B cell (primary cell): ENCODE measurements around the gene SIL1. TPM values are rescaled to one million over a fixed set of nuclear protein-coding genes. Genes with fewer than 3 reads are reported as not detected.

Experiments used
- ATAC-seq: fragments of 200-7000 bp; cut with Tn5 transposase; one replicate; pipeline ENCODE4 v1.10.0; 2021; ENCODE audit warnings: low read depth, mild to moderate bottlenecking, moderate number of reproducible peaks, moderate library complexity
- CTCF ChIA-PET: fragments of 350-600 bp; sonication (Branson Sonifier 250); formaldehyde crosslinking; loops from one replicate; lab custom pipeline; 2021; ENCODE audit warnings: antibody characterized with exemption, inconsistent platforms; lab: Charles Lee
- POLR2A ChIA-PET: fragments of 350-600 bp; sonication (Branson Sonifier 250); formaldehyde crosslinking; loops from one replicate; lab custom pipeline; 2021; ENCODE audit warnings: antibody characterized with exemption; lab: Charles Lee
- DNase-seq: peaks from one replicate; pipeline ENCODE4 v3.0.0; 2013
- H2AFZ ChIP-seq: 2 replicates; pipeline ENCODE4 v1.6.1; 2012; ENCODE audit warnings: mild to moderate bottlenecking, low read depth, low read length; ENCODE audit not compliant: insufficient read depth, poor library complexity, severe bottlenecking
- H3K27ac ChIP-seq, 2 donors: 1 replicate in 1 of 2; 2 replicates in 1 of 2; pipeline ENCODE4 v1.5.1; 2012 to 2013; ENCODE audit warnings: low read length in 2 of 2, mild to moderate bottlenecking in 2 of 2, moderate library complexity in 1 of 2
- H3K27me3 ChIP-seq, 4 experiments: fragments of 200-600 bp in 1 of 4; sonication (generic) in 1 of 4; replicated peaks in 1 of 4; 1 replicate in 2 of 4; 2 replicates in 2 of 4; pipeline versions ENCODE4 v1.6.1 to v1.7.0; 2013 to 2016; ENCODE audit warnings: low read length in 3 of 4, mild to moderate bottlenecking in 2 of 4, mixed read lengths in 1 of 4, moderate library complexity in 1 of 4; ENCODE audit not compliant: insufficient read depth in 4 of 4, control insufficient read depth in 3 of 4; ENCODE audit errors: control extremely low read depth in 1 of 4
- H3K36me3 ChIP-seq, 2 experiments: replicated peaks in 1 of 2; 1 replicate in 1 of 2; 2 replicates in 1 of 2; pipeline versions ENCODE4 v1.6.1 to v1.7.1; 2013; ENCODE audit warnings: low read length in 1 of 2; ENCODE audit not compliant: insufficient read depth in 2 of 2, control insufficient read depth in 1 of 2; ENCODE audit errors: control extremely low read depth in 1 of 2, extremely low read depth in 1 of 2
- H3K4me1 ChIP-seq, 2 donors: fragments of 200-600 bp in 1 of 2; sonication (generic) in 1 of 2; 1 replicate in 1 of 2; 2 replicates in 1 of 2; pipeline versions ENCODE4 v1.5.1 to v1.6.1; 2013 to 2017; ENCODE audit warnings: low read length in 2 of 2; ENCODE audit not compliant: control insufficient read depth in 2 of 2, insufficient read depth in 2 of 2
- H3K4me2 ChIP-seq: replicated peaks from 2 replicates; pipeline ENCODE3; 2012; ENCODE audit warnings: mild to moderate bottlenecking, low read depth, low read length; ENCODE audit not compliant: poor library complexity, severe bottlenecking
- H3K4me3 ChIP-seq, 5 experiments: fragments of 200-600 bp in 1 of 5; sonication (generic) in 1 of 5; 1 replicate in 3 of 5; 2 replicates in 2 of 5; pipeline versions ENCODE4 v1.5.1 to v1.7.0; 2011 to 2016; ENCODE audit warnings: low read length in 4 of 5, mild to moderate bottlenecking in 4 of 5, low read depth in 2 of 5, control low read depth in 1 of 5, moderate library complexity in 1 of 5; ENCODE audit not compliant: insufficient read depth in 1 of 5; ENCODE audit errors: control extremely low read depth in 1 of 5, extremely low read depth in 1 of 5
- H3K79me2 ChIP-seq: fragments of 200-600 bp; sonication (generic); one replicate; pipeline ENCODE4 v1.6.0; 2016; ENCODE audit warnings: low read length; ENCODE audit not compliant: control insufficient read depth, insufficient read depth
- H3K9ac ChIP-seq: fragments of 200-600 bp; sonication (generic); 2 replicates; pipeline ENCODE4 v1.6.1; 2017; ENCODE audit warnings: mild to moderate bottlenecking, low read length, moderate library complexity
- H3K9me3 ChIP-seq, 3 donors: one replicate each; pipeline versions ENCODE4 v1.6.1 to v1.7.1; 2013; ENCODE audit warnings: low read length in 2 of 3; ENCODE audit not compliant: control insufficient read depth in 2 of 3, insufficient read depth in 1 of 3; ENCODE audit errors: control extremely low read depth in 1 of 3
- H4K20me1 ChIP-seq: 2 replicates; pipeline ENCODE4 v1.6.0; 2012; ENCODE audit warnings: mild to moderate bottlenecking, low read length; ENCODE audit not compliant: insufficient read depth, control insufficient read depth, poor library complexity, severe bottlenecking
- H3K27ac Mint-ChIP-seq: one replicate; pipeline ENCODE4 v1.8.0; 2021; ENCODE audit warnings: mixed read lengths
- H3K27me3 Mint-ChIP-seq: one replicate; pipeline ENCODE4 v1.8.0; 2021; ENCODE audit warnings: mixed read lengths
- H3K4me1 Mint-ChIP-seq: one replicate; pipeline ENCODE4 v1.8.0; 2021; ENCODE audit warnings: mixed read lengths
- H3K4me3 Mint-ChIP-seq: one replicate; pipeline ENCODE4 v1.8.0; 2021; ENCODE audit warnings: mixed read lengths
- H3K9me3 Mint-ChIP-seq: one replicate; pipeline ENCODE4 v1.8.0; 2022; ENCODE audit warnings: mixed read lengths; ENCODE audit not compliant: insufficient read depth
- CTCF ChIP-seq: fragments of 200-600 bp; IDR thresholded peaks from one replicate; pipeline ENCODE4 v1.8.0; 2022; ENCODE audit warnings: antibody characterized with exemption, mild to moderate bottlenecking
- EZH2 ChIP-seq: IDR thresholded peaks from 2 replicates; pipeline ENCODE4 v1.6.1; 2012; ENCODE audit warnings: borderline replicate concordance, low read depth, mild to moderate bottlenecking, moderate library complexity, low read length; ENCODE audit not compliant: insufficient read depth, poor library complexity, severe bottlenecking
- WGBS: methylation state at CpG from one replicate; pipeline ENCODE4 v1.1.5; 2013; ENCODE audit warnings: missing lambda C conversion rate; ENCODE audit not compliant: insufficient coverage; 5-methylcytosine and 5-hydroxymethylcytosine counted together
- intact Hi-C: fragments of 100-400 bp; cut with micrococcal nuclease; formaldehyde crosslinking; loops from one replicate; pipeline ENCODE4 v1.10.0; 2022
- polyA plus RNA-seq: library from polyadenylated mRNA; depleted of rRNA; stranded (reverse); fragments of >200 nt; gene quantifications from 2 replicates; pipeline ENCODE4 v1.2.3, GENCODE V29; 2012
- total RNA-seq, 2 donors: library from RNA; stranded (reverse); fragments of 120-200 nt in 1 of 2; gene quantifications; 1 replicate in 1 of 2; 2 replicates in 1 of 2; pipeline versions ENCODE4 v1.2.3 to v1.2.4, GENCODE V29; 2013 to 2022

Gene SIL1
- total and polyA plus RNA-seq, 2 donors (not counting 1 experiment from before 2014, with no cell fraction given), result 16.9 to 19.8 TPM

- no peak overlapping the region for H3K4me3 Mint-ChIP-seq
- Histone ChIP-seq H3K27ac (no peak overlapping the region), H3K4me2 (no peak overlapping the region), H3K4me1 (peaks cover 13% of the 10 kb centered on the region in 2 donors), H4K20me1 (no peaks in the 10 kb centered on the region), H3K9ac (no peak overlapping the region), H3K79me2 (no peaks in the 10 kb centered on the region), H3K36me3 (no peaks in the 10 kb centered on the region), H3K9me3 (no peaks in the 10 kb centered on the region), H3K4me3 (no peak overlapping the region), H3K27me3 (no peaks in the 10 kb centered on the region), H2AFZ (no peak overlapping the region)
- no peaks in the 10 kb centered on the region for H3K9me3 Mint-ChIP-seq
- intact Hi-C loops, result no loop called here
- TF ChIP-seq CTCF (no peak), EZH2 (no peak)
- ATAC-seq (no peak), DNase-seq (no peak)
- H3K27me3 Mint-ChIP-seq, result no peaks in the 10 kb centered on the region
- peaks cover 22% of the 10 kb centered on the region for H3K4me1 Mint-ChIP-seq
- peak overlapping the region; percentile 56 for H3K27ac Mint-ChIP-seq
- WGBS, result 98% methylated on average over 9 of the region's 9 CpGs
- POLR2A ChIA-PET, result no interaction called here
- CTCF ChIA-PET, result no interaction called here
Observed at GRCh38 chr5:138955671-138956295, 242.4 kb downstream of the SIL1 start.

GRCh38 chr5:138955013-138955660 lies 243.0 kb downstream of the SIL1 start:
- no peaks in the 10 kb centered on the region for H3K27me3 ChIP-seq
- H3K9ac ChIP-seq, result no peak overlapping the region
- WGBS, result 95% methylated on average over 11 of the region's 12 CpGs
- Mint-ChIP-seq H3K9me3 (no peaks in the 10 kb centered on the region), H3K27me3 (no peaks in the 10 kb centered on the region), H3K4me1 (peaks cover 22% of the 10 kb centered on the region), H3K4me3 (no peak overlapping the region), H3K27ac (no peak overlapping the region)
- ChIA-PET POLR2A (no interaction called here), CTCF (interaction anchor here (1.1 kb wide), 1 partner anchor 7 kb away, joined by 3 read pairs; no protein-coding TSS in a partner anchor)
- TF ChIP-seq EZH2 (no peak), CTCF (no peak)
- H3K9me3 ChIP-seq, result no peaks in the 10 kb centered on the region
- intact Hi-C loops, result no loop called here
- no peak overlapping the region for H3K4me3 ChIP-seq
- H3K27ac ChIP-seq, result no peak overlapping the region
- H4K20me1 ChIP-seq, result no peaks in the 10 kb centered on the region
- no peaks in the 10 kb centered on the region for H3K36me3 ChIP-seq
- H3K79me2 ChIP-seq, result no peaks in the 10 kb centered on the region
- H3K4me1 ChIP-seq, result peaks cover 13% of the 10 kb centered on the region in 2 donors
- no peak overlapping the region for H3K4me2 ChIP-seq
- DNase-seq (no peak), ATAC-seq (no peak)
- H2AFZ ChIP-seq, result no peak overlapping the region
